CD8-positive, alpha-beta memory T cell (primary cell): ENCODE measurements around the gene RASGEF1B. TPM values are rescaled to one million over a fixed set of nuclear protein-coding genes. Genes with fewer than 3 reads are reported as not detected.

ENCODE experiments used
- CTCF ChIA-PET: fragments of 350-600 bp; sonication (Branson Sonifier 250); formaldehyde crosslinking; loops from one replicate; lab custom pipeline; 2021; ENCODE audit warnings: antibody characterized with exemption; lab: Charles Lee
- POLR2A ChIA-PET: fragments of 350-600 bp; sonication (Branson Sonifier 250); formaldehyde crosslinking; loops from one replicate; lab custom pipeline; 2021; ENCODE audit warnings: antibody characterized with exemption; lab: Charles Lee
- DNase-seq, 5 donors: peaks; one replicate each; pipeline versions ENCODE4 v3.0.0 to v3.0.0-alpha.2; 2020 to 2022; ENCODE audit warnings: mixed read lengths in 1 of 5
- H3K27ac ChIP-seq: one replicate; pipeline ENCODE4 v1.7.0; 2013; ENCODE audit warnings: low read depth, mild to moderate bottlenecking, low read length, moderate library complexity
- H3K27me3 ChIP-seq: 2 replicates; pipeline ENCODE4 v1.7.0; 2013; ENCODE audit warnings: low read length, mild to moderate bottlenecking; ENCODE audit not compliant: insufficient read depth, poor library complexity, severe bottlenecking
- H3K36me3 ChIP-seq: 2 replicates; pipeline ENCODE4 v1.7.0; 2013; ENCODE audit warnings: mild to moderate bottlenecking, low read length, moderate library complexity; ENCODE audit not compliant: insufficient read depth
- H3K4me1 ChIP-seq: 2 replicates; pipeline ENCODE4 v1.7.0; 2013; ENCODE audit warnings: mild to moderate bottlenecking, low read length, moderate library complexity; ENCODE audit not compliant: insufficient read depth
- H3K4me3 ChIP-seq: 2 replicates; pipeline ENCODE4 v1.7.0; 2013; ENCODE audit warnings: mild to moderate bottlenecking, low read length
- H3K9me3 ChIP-seq: 2 replicates; pipeline ENCODE4 v1.7.0; 2013; ENCODE audit warnings: mild to moderate bottlenecking, low read length
- H3K27ac Mint-ChIP-seq, 8 donors: one replicate each; pipeline ENCODE4 v1.8.0; 2020 to 2021; ENCODE audit warnings: mixed read lengths in 8 of 8, mild to moderate bottlenecking in 6 of 8, inconsistent platforms in 3 of 8, moderate library complexity in 3 of 8
- H3K27me3 Mint-ChIP-seq, 2 donors: one replicate each; pipeline ENCODE4 v1.8.0; 2020 to 2021; ENCODE audit warnings: mixed read lengths in 2 of 2, mild to moderate bottlenecking in 1 of 2, moderate library complexity in 1 of 2
- H3K36me3 Mint-ChIP-seq, 3 donors: one replicate each; pipeline ENCODE4 v1.8.0; 2020 to 2021; ENCODE audit warnings: mixed read lengths in 3 of 3, inconsistent platforms in 1 of 3, mild to moderate bottlenecking in 1 of 3
- H3K4me1 Mint-ChIP-seq, 3 donors: one replicate each; pipeline ENCODE4 v1.8.0; 2020 to 2021; ENCODE audit warnings: mixed read lengths in 3 of 3, inconsistent platforms in 1 of 3, mild to moderate bottlenecking in 1 of 3
- H3K4me3 Mint-ChIP-seq, 7 donors: one replicate each; pipeline ENCODE4 v1.8.0; 2020 to 2021; ENCODE audit warnings: mixed read lengths in 7 of 7, mild to moderate bottlenecking in 6 of 7, moderate library complexity in 4 of 7, inconsistent platforms in 2 of 7
- H3K9me3 Mint-ChIP-seq, 5 donors: one replicate each; pipeline ENCODE4 v1.8.0; 2020 to 2022; ENCODE audit warnings: mixed read lengths in 5 of 5, mild to moderate bottlenecking in 3 of 5, moderate library complexity in 2 of 5, inconsistent platforms in 1 of 5
- polyA plus RNA-seq: library from polyadenylated mRNA; unstranded; fragments of 300-500 nt; fragmentation: Illumina TruSeq; gene quantifications from one replicate; pipeline ENCODE4 v1.2.3, GENCODE V29; 2021
- total RNA-seq, 2 experiments: library from RNA; stranded (reverse); gene quantifications; one replicate each; pipeline ENCODE4 v1.2.3, GENCODE V29; 2021

The RASGEF1B gene
- total and polyA plus RNA-seq, 3 experiments from 2014 or later: 4.9 to 6.1 (median 5.5) TPM

GRCh38 chr4:81377191-81377590, 94.5 kb downstream of the RASGEF1B start:
- H3K4me1 Mint-ChIP-seq: no peaks in the 10 kb centered on the region
- Histone ChIP-seq H3K27me3 (no peaks in the 10 kb centered on the region), H3K36me3 (no peaks in the 10 kb centered on the region), H3K27ac (no peak overlapping the region), H3K4me3 (no peak overlapping the region), H3K4me1 (no peaks in the 10 kb centered on the region), H3K9me3 (no peaks in the 10 kb centered on the region)
- H3K36me3 Mint-ChIP-seq: peaks cover 0 to 4% (median 0%) of the 10 kb centered on the region in 3 donors
- H3K4me3 Mint-ChIP-seq: no peak overlapping the region
- POLR2A ChIA-PET: no interaction called here
- CTCF ChIA-PET: no interaction called here
- DNase-seq: no peak
- H3K27me3 Mint-ChIP-seq: peaks cover 8 to 55% of the 10 kb centered on the region in 2 donors
- no peaks in the 10 kb centered on the region for H3K9me3 Mint-ChIP-seq
- no peak overlapping the region for H3K27ac Mint-ChIP-seq

GRCh38 chr4:81376720-81377119, 95.0 kb downstream of the RASGEF1B start:
- no peaks in the 10 kb centered on the region for H3K4me1 ChIP-seq
- no peaks in the 10 kb centered on the region for H3K9me3 ChIP-seq
- H3K36me3 ChIP-seq: no peaks in the 10 kb centered on the region
- no peak overlapping the region for H3K4me3 ChIP-seq
- POLR2A ChIA-PET: no interaction called here
- H3K27ac ChIP-seq: no peak overlapping the region
- Mint-ChIP-seq H3K9me3 (no peaks in the 10 kb centered on the region), H3K36me3 (peaks cover 0 to 4% (median 0%) of the 10 kb centered on the region in 3 donors), H3K4me1 (no peaks in the 10 kb centered on the region), H3K4me3 (no peak overlapping the region), H3K27me3 (peaks cover 8 to 54% of the 10 kb centered on the region in 2 donors), H3K27ac (no peak overlapping the region)
- CTCF ChIA-PET: no interaction called here
- no peak for DNase-seq
- no peaks in the 10 kb centered on the region for H3K27me3 ChIP-seq
